Ascending aorta (tissue), 2 donors: ENCODE measurements around the gene ZNF423. TPM values are rescaled to one million over a fixed set of nuclear protein-coding genes. Genes with fewer than 3 reads are reported as not detected.

Source experiments
- DNase-seq, 2 donors: peaks; one replicate each; pipeline ENCODE4 v3.0.0-alpha.2; 2019; ENCODE audit warnings: low spot score in 2 of 2
- H3K27ac ChIP-seq, 2 donors: fragments of 200-600 bp; sonication (generic); one replicate each; pipeline ENCODE4 v1.5.1; 2016 to 2017; ENCODE audit warnings: mild to moderate bottlenecking in 1 of 2
- H3K27me3 ChIP-seq: fragments of 200-600 bp; sonication (generic); one replicate; pipeline ENCODE4 v1.5.1; 2017
- H3K36me3 ChIP-seq, 2 donors: fragments of 200-600 bp; sonication (generic); one replicate each; pipeline ENCODE4 v1.5.1; 2016
- H3K4me1 ChIP-seq, 2 donors: fragments of 200-600 bp; sonication (generic); one replicate each; pipeline ENCODE4 v1.5.1; 2016 to 2017; ENCODE audit warnings: mild to moderate bottlenecking in 1 of 2
- H3K4me3 ChIP-seq, 2 donors: fragments of 200-600 bp; sonication (generic); one replicate each; pipeline ENCODE4 v1.5.1; 2016 to 2017; ENCODE audit warnings: mild to moderate bottlenecking in 1 of 2
- H3K9me3 ChIP-seq, 2 donors: fragments of 200-600 bp; sonication (generic); one replicate each; pipeline ENCODE4 v1.5.1; 2016
- intact Hi-C: fragments of 100-400 bp; cut with DNase I; formaldehyde crosslinking; loops from one replicate; pipeline ENCODE4 v1.15.1; 2023
- total RNA-seq: library from RNA; depleted of rRNA; stranded (reverse); fragments of >200 nt; gene quantifications from one replicate; pipeline ENCODE4 v1.1.0, GENCODE V29; 2016
- TF ChIP-seq, protein P1 (sequence below), 3 experiments: fragments of 200-600 bp in 2 of 3; fragments of 450-650 bp in 1 of 3; sonication (generic) in 2 of 3; IDR thresholded peaks; one replicate each; pipeline ENCODE4 v1.5.1; 2016 to 2019; ENCODE audit warnings: antibody characterized with exemption in 3 of 3, mild to moderate bottlenecking in 1 of 3, moderate library complexity in 1 of 3

Gene ZNF423
- total RNA-seq, 1 donor from 2014 or later: 42.9 TPM

DNA sequence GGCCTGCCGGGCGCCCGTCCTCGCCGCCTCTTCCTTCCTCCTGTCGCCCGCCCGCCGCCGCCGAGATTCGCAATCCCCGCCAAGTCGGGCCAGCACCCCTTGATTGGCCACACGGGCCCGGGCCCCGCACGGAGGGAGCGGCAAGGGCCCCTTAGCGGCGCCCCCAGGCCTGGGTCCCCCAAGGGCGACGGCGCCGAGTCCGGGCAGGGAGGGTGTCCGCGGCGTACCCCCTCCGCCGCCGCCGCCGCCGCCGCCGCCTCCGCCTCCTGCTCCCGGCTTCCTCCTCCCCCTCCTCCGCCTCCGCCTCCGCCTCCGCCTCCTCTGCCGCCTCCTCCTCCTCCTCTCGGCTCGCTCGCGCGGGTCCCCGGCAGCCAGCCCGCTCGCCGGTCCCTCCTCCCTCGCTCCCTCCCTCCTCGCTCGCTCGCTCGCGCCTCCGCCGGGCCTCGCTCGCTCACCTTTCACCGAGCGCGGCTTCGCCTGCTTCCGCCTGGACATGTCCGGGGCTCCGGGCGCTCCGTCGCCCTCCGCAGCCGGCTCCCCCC is 561 bp downstream of the ZNF423 start:
- peak overlapping the region; percentile 87 to 92 for H3K27ac ChIP-seq
- peak in 1 of 2 donors; percentile 89 for DNase-seq
- H3K27me3 ChIP-seq: no peaks in the 10 kb centered on the region
- TF ChIP-seq, protein P1, sequence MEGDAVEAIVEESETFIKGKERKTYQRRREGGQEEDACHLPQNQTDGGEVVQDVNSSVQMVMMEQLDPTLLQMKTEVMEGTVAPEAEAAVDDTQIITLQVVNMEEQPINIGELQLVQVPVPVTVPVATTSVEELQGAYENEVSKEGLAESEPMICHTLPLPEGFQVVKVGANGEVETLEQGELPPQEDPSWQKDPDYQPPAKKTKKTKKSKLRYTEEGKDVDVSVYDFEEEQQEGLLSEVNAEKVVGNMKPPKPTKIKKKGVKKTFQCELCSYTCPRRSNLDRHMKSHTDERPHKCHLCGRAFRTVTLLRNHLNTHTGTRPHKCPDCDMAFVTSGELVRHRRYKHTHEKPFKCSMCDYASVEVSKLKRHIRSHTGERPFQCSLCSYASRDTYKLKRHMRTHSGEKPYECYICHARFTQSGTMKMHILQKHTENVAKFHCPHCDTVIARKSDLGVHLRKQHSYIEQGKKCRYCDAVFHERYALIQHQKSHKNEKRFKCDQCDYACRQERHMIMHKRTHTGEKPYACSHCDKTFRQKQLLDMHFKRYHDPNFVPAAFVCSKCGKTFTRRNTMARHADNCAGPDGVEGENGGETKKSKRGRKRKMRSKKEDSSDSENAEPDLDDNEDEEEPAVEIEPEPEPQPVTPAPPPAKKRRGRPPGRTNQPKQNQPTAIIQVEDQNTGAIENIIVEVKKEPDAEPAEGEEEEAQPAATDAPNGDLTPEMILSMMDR (IDR thresholded peaks at IDR 0.05): no peak
- peaks cover 0 to 14% of the 10 kb centered on the region in 2 donors for H3K4me1 ChIP-seq
- no peaks in the 10 kb centered on the region for H3K36me3 ChIP-seq
- H3K4me3 ChIP-seq: peak overlapping the region; percentile 74 to 81
- intact Hi-C loops: loop anchor here (2.0 to 10.0 kb wide), 8 partner anchors 19 to 1241 kb away; partner anchors contain the start of genes CNEP1R1, HEATR3 and N4BP1
- H3K9me3 ChIP-seq: no peaks in the 10 kb centered on the region

DNA sequence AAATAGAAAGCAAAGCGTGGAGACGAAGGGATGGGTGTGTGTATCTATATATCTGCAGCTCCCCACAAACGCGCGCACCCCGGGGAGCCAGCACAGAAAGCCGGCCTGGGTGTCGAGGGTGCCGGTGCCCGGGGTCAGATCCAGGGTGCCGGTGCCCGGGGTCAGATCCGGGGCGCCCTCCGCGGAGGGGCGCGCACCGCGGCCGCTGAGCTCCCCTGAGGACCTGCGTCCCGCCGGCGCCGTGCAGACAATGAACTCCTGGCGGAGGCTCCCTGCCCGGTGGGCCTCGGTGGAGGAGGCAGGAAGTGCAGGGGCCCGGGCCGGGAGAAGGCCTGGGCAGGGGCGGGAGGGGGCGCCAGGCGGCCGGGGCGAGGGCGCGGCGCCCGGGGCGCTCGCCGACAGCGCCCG is 1.1 kb downstream of the ZNF423 start:
- no peak for DNase-seq
- Histone ChIP-seq H3K27me3 (no peaks in the 10 kb centered on the region), H3K9me3 (no peaks in the 10 kb centered on the region), H3K36me3 (no peaks in the 10 kb centered on the region), H3K27ac (peak overlapping the region; percentile 87 to 92), H3K4me3 (peak overlapping the region; percentile 74 to 81), H3K4me1 (peaks cover 0 to 14% of the 10 kb centered on the region in 2 donors)
- TF ChIP-seq, protein P1 (IDR thresholded peaks at IDR 0.05): no peak
- intact Hi-C loops: loop anchor here (2.0 to 10.0 kb wide), 8 partner anchors 18 to 1240 kb away; partner anchors contain the start of genes CNEP1R1, HEATR3 and N4BP1

DNA sequence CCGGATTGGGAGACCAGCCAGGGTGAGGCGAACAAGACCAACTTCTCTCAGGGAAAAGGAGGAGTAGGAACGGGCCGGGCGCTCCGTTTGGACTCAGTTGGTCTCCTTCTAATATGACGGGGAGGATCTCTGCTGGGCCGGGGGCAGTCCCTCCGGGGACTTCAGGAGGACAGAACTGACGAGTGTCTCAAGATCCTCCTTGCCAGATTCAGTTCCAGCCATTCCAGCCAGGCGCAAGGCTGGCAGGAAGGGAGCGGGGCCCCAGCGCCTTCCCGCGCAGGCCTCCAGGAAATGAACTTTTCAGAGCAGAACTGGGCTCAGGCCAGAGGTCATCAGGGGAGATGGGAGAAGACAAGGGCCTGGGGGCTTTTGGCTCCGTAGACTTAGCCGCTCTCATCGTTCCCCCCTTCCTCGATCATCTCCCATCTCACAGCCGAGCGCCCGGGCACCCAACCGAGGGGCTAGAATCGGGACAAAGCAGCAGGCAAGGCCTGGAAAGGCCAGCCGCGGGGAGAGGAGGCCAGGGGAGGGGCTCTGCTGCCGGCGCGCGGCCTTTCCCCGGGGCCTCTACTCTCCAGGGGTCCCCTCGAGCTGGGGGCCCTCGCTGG is 1.6 kb downstream of the ZNF423 start:
- Histone ChIP-seq H3K4me3 (peak overlapping the region; percentile 74 to 81), H3K27ac (peak overlapping the region; percentile 87 to 92), H3K9me3 (no peaks in the 10 kb centered on the region), H3K36me3 (no peaks in the 10 kb centered on the region), H3K27me3 (no peaks in the 10 kb centered on the region), H3K4me1 (peaks cover 0 to 14% of the 10 kb centered on the region in 2 donors)
- TF ChIP-seq, protein P1 (IDR thresholded peaks at IDR 0.05): no peak
- intact Hi-C loops: loop anchor here (2.0 to 10.0 kb wide), 5 partner anchors 17 to 1239 kb away; partner anchors contain the start of gene N4BP1
- DNase-seq: no peak

DNA sequence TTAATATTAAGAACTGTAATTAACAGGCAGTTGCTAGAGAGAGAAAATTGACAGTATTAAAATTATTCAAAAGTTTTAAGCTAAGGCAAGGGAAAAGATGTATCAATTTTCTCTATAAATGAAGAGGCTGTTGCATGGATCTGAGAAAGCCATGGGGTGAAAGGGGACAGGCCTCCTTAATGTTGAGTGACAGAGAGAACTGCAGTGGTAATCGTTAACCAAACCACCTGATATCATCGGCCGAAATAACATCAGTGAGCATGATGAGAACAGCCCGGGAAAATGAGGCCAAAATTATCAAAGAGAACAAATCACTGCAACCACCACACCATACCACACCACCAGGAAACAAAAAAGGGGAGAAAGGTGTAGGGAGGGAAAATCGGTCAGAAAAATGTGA is 3.6 kb downstream of the ZNF423 start:
- H3K36me3 ChIP-seq: no peaks in the 10 kb centered on the region

DNA sequence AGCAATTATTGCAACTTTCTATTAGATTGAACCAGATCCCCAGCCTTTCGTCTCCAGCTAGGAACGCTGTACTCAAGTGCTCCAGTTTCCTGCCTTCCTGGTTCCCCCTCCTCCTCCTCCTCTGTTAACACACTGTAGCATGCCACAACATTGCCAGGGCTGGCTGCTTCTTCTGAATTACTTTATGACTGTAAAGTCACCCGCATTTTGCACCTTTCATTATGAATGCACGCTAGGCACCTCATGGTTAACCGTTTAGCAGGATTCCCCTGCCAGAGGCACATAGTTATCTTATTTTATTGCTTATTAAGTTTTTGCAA is 4.5 kb downstream of the ZNF423 start:
- H3K4me1 ChIP-seq: peaks cover 0 to 8% of the 10 kb centered on the region in 2 donors
- intact Hi-C loops: loop anchor here (10.0 kb wide), 2 partner anchors 953 to 1237 kb away; partner anchors contain the start of gene N4BP1
- TF ChIP-seq, protein P1 (IDR thresholded peaks at IDR 0.05): no peak
- H3K27ac ChIP-seq: no peak overlapping the region
- H3K9me3 ChIP-seq: no peaks in the 10 kb centered on the region
- no peak for DNase-seq
- no peak overlapping the region for H3K4me3 ChIP-seq
- no peaks in the 10 kb centered on the region for H3K27me3 ChIP-seq
- H3K36me3 ChIP-seq: no peaks in the 10 kb centered on the region

More for the DNA sequence above, 3.6 kb downstream of the ZNF423 start:
- Histone ChIP-seq H3K27me3 (no peaks in the 10 kb centered on the region), H3K9me3 (no peaks in the 10 kb centered on the region), H3K27ac (no peak overlapping the region), H3K4me1 (peaks cover 0 to 8% of the 10 kb centered on the region in 2 donors), H3K4me3 (no peak overlapping the region)
- TF ChIP-seq, protein P1 (IDR thresholded peaks at IDR 0.05): no peak
- intact Hi-C loops: loop anchor here (10.0 kb wide), 2 partner anchors 953 to 1237 kb away; partner anchors contain the start of gene N4BP1
- DNase-seq: no peak
